ENCODE measurements around the gene CELF4.

GRCh38 chr18:37499913-37500312 lies 65.7 kb downstream of the CELF4 start:
- no peak for TF ChIP-seq POLR2A (IDR thresholded peaks at IDR 0.05; ENCODE audit: low read depth, low read length)
- TF ChIP-seq CTCF (conservative IDR thresholded peaks at IDR 0.05; ENCODE audit: low read depth, low read length) = no peak
- no peak for TF ChIP-seq FOS (IDR thresholded peaks at IDR 0.05; ENCODE audit: low read depth, low read length)
- no peak for TF ChIP-seq MXI1 (IDR thresholded peaks at IDR 0.05; ENCODE audit: borderline replicate concordance, low read depth, low read length)
- TF ChIP-seq, protein P1, sequence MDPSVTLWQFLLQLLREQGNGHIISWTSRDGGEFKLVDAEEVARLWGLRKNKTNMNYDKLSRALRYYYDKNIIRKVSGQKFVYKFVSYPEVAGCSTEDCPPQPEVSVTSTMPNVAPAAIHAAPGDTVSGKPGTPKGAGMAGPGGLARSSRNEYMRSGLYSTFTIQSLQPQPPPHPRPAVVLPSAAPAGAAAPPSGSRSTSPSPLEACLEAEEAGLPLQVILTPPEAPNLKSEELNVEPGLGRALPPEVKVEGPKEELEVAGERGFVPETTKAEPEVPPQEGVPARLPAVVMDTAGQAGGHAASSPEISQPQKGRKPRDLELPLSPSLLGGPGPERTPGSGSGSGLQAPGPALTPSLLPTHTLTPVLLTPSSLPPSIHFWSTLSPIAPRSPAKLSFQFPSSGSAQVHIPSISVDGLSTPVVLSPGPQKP (IDR thresholded peaks at IDR 0.05; ENCODE audit: borderline replicate concordance, low read depth, low read length) = no peak
- no peak for TF ChIP-seq RAD21 (IDR thresholded peaks at IDR 0.05; ENCODE audit: low read length)
- TF ChIP-seq RCOR1 (IDR thresholded peaks at IDR 0.05; ENCODE audit: insufficient replicate concordance, low read length) = no peak
- no peak for TF ChIP-seq CEBPB (IDR thresholded peaks at IDR 0.05; ENCODE audit: low read depth, low read length)
- TF ChIP-seq MAFK (IDR thresholded peaks at IDR 0.05; ENCODE audit: low read depth, low read length) = no peak
